Mesendoderm (in vitro differentiated cells): ENCODE data around the gene UGT2A3. TPM values are rescaled to one million over a fixed set of nuclear protein-coding genes. Genes with fewer than 3 reads are reported as not detected.

Experiments used
- DNase-seq: peaks from one replicate; pipeline ENCODE4 v3.0.0; 2013
- H2AK5ac ChIP-seq: 2 replicates; pipeline ENCODE4 v1.6.1; 2013; ENCODE audit warnings: low read length, inconsistent platforms
- H2BK120ac ChIP-seq: 2 replicates; pipeline ENCODE4 v1.6.1; 2013; ENCODE audit warnings: low read depth, mild to moderate bottlenecking, low read length, moderate library complexity, mixed read lengths
- H2BK15ac ChIP-seq: replicated peaks from 2 replicates; pipeline ENCODE4 v1.6.1; 2013; ENCODE audit warnings: low read depth, mild to moderate bottlenecking, moderate library complexity
- H2BK5ac ChIP-seq: 2 replicates; pipeline ENCODE4 v1.6.1; 2013; ENCODE audit warnings: low read length, inconsistent platforms
- H3K18ac ChIP-seq: 2 replicates; pipeline ENCODE4 v1.6.1; 2013; ENCODE audit warnings: mild to moderate bottlenecking, low read length, mixed read lengths
- H3K23ac ChIP-seq: one replicate; pipeline ENCODE4 v1.6.1; 2013; ENCODE audit warnings: low read length
- H3K27ac ChIP-seq: 2 replicates; pipeline ENCODE4 v1.5.1; 2013; ENCODE audit warnings: low read depth, mild to moderate bottlenecking, inconsistent platforms, low read length, moderate library complexity
- H3K27me3 ChIP-seq: 2 replicates; pipeline ENCODE4 v1.6.1; 2013; ENCODE audit warnings: low read length, control low read depth, mild to moderate bottlenecking, inconsistent platforms; ENCODE audit not compliant: insufficient read depth, poor library complexity
- H3K36me3 ChIP-seq: 2 replicates; pipeline ENCODE4 v1.6.1; 2013; ENCODE audit warnings: low read length, inconsistent platforms; ENCODE audit not compliant: control insufficient read depth, insufficient read depth
- H3K4ac ChIP-seq: one replicate; pipeline ENCODE4 v1.6.1; 2013; ENCODE audit warnings: low read depth, mild to moderate bottlenecking, low read length, moderate library complexity
- H3K4me1 ChIP-seq: 2 replicates; pipeline ENCODE4 v1.6.1; 2013; ENCODE audit warnings: low read depth, low read length, inconsistent platforms; ENCODE audit not compliant: control insufficient read depth
- H3K4me2 ChIP-seq: 2 replicates; pipeline ENCODE4 v1.6.1; 2013; ENCODE audit warnings: low read length
- H3K4me3 ChIP-seq: 2 replicates; pipeline ENCODE4 v1.5.1; 2013; ENCODE audit warnings: mild to moderate bottlenecking, low read length
- H3K56ac ChIP-seq: one replicate; pipeline ENCODE4 v1.6.1; 2013; ENCODE audit warnings: low read length
- H3K79me1 ChIP-seq: 2 replicates; pipeline ENCODE4 v1.6.1; 2013; ENCODE audit warnings: low read length, inconsistent platforms
- H3K79me2 ChIP-seq: 2 replicates; pipeline ENCODE4 v1.6.1; 2013; ENCODE audit warnings: mild to moderate bottlenecking, low read length; ENCODE audit not compliant: control insufficient read depth, insufficient read depth
- H3K9ac ChIP-seq: 2 replicates; pipeline ENCODE4 v1.6.1; 2013; ENCODE audit warnings: low read length, inconsistent platforms
- H4K5ac ChIP-seq: one replicate; pipeline ENCODE4 v1.6.1; 2013; ENCODE audit warnings: low read length
- H4K8ac ChIP-seq: one replicate; pipeline ENCODE4 v1.6.1; 2013; ENCODE audit warnings: low read depth, mild to moderate bottlenecking, control low read depth, low read length, moderate library complexity
- WGBS: extraction: QIAGEN DNeasy Blood & Tissue Kit; methylation state at CpG from one replicate; pipeline ENCODE4 v1.1.7; 2013; ENCODE audit warnings: low lambda C conversion rate, missing lambda C conversion rate; ENCODE audit not compliant: insufficient coverage; ENCODE audit errors: extremely low coverage; 5-methylcytosine and 5-hydroxymethylcytosine counted together
- small RNA-seq: library from polyadenylated mRNA; stranded (forward); fragments of <200 nt; extraction: miRNeasy Mini kit (QIAGEN cat#:217004); gene quantifications from one replicate; pipeline ENCODE3, GENCODE V24; 2013; ENCODE audit not compliant: insufficient read depth

The UGT2A3 gene

DNA sequence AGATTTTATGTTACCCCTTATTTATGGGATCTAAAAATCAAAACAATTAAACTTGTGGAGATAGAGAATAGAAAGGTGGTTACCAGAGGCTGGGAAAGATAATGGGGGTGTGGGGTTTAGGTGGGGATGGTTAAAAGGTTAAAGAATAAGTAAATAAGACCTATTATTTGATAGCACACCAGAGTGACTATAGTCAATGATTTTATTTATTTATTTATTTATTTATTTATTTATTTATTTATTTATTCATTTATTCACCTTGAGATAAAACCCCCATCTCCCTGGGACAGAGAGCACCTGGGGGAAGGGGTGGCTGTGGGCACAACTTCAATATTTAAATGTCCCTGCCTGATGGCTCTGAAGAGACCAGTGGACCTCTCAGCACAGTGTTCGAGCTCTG is 66.1 kb downstream of the UGT2A3 start:
- Histone ChIP-seq H3K18ac (no peak overlapping the region), H3K27me3 (no peaks in the 10 kb centered on the region), H2BK120ac (no peak overlapping the region), H3K4me1 (no peaks in the 10 kb centered on the region), H3K79me1 (no peaks in the 10 kb centered on the region), H3K27ac (no peak overlapping the region), H3K4ac (no peak overlapping the region), H3K4me3 (no peak overlapping the region), H3K23ac (no peak overlapping the region), H4K5ac (no peak overlapping the region), H3K79me2 (no peaks in the 10 kb centered on the region), H3K4me2 (no peak overlapping the region), H4K8ac (no peak overlapping the region), H2BK5ac (no peak overlapping the region), H3K9ac (no peak overlapping the region), H3K56ac (no peak overlapping the region), H3K36me3 (no peaks in the 10 kb centered on the region), H2AK5ac (no peak overlapping the region), H2BK15ac (no peak overlapping the region)
- WGBS: no CpG with 5 or more reads among the region's 1 CpG
- DNase-seq: no peak

DNA sequence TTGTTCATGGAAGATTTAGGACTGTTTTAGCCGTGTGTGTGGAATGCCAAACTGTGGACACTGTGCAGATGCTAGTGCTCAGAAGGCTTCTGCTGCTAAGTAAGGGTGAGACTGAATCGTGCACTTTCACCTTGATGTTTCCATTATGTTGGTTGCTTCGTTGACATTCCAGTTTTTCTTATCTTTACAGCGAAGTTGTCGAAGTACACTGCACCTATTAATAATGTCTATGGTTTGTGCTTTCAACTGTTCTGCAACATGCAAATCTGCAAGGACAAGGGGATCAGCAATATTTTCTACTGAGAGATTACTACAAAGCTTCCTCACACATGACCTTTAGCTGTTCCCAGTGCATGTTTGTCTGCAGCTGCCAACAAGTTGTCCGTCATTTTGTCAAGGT is 67.7 kb downstream of the UGT2A3 start:
- Histone ChIP-seq H2BK5ac (no peak overlapping the region), H3K9ac (no peak overlapping the region), H3K18ac (no peak overlapping the region), H3K27ac (no peak overlapping the region), H2BK15ac (no peak overlapping the region), H3K79me2 (no peaks in the 10 kb centered on the region), H3K4me2 (no peak overlapping the region), H3K56ac (no peak overlapping the region), H3K27me3 (no peaks in the 10 kb centered on the region), H2BK120ac (no peak overlapping the region), H4K5ac (no peak overlapping the region), H3K4me1 (no peaks in the 10 kb centered on the region), H3K79me1 (no peaks in the 10 kb centered on the region), H4K8ac (no peak overlapping the region), H3K4ac (no peak overlapping the region), H2AK5ac (no peak overlapping the region), H3K36me3 (no peaks in the 10 kb centered on the region), H3K4me3 (no peak overlapping the region), H3K23ac (no peak overlapping the region)
- DNase-seq: no peak
- WGBS: no CpG with 5 or more reads among the region's 6 CpGs

Small RNA genes within 50 kb of the gene (small RNA-seq; reads per million reads assigned to genes)
- gene AC021146.3: not detected
- gene AC021146.6: not detected
